ENCODE measurements around the gene IRAG1. TPM values are rescaled to one million over a fixed set of nuclear protein-coding genes. Genes with fewer than 3 reads are reported as not detected.

Gene IRAG1
- total RNA-seq, 1 experiment from 2014 or later: 0.21 TPM

GRCh38 chr11:10655943-10656576 lies 37.5 kb downstream of the IRAG1 start:
- DNase-seq (ENCODE audit: low read depth, low spot score): no peak
- in situ Hi-C loops (cut with HindIII; ENCODE audit: low pct_unique_long_range_greater_than_20kb, low sequenced_read_pairs): no loop called here

- DNase-seq (ENCODE audit: low read depth, low spot score): no peak
- in situ Hi-C loops (cut with HindIII; ENCODE audit: low pct_unique_long_range_greater_than_20kb, low sequenced_read_pairs): no loop called here
These were observed 38.3 kb downstream of the IRAG1 start for GRCh38 chr11:10655227-10655626.

GRCh38 chr11:10654811-10655150 lies 38.8 kb downstream of the IRAG1 start:
- DNase-seq (ENCODE audit: low read depth, low spot score): no peak

GRCh38 chr11:10653946-10654810 lies 39.4 kb downstream of the IRAG1 start:
- peak; percentile 82 for DNase-seq (ENCODE audit: low read depth, low spot score)
- in situ Hi-C loops (cut with HindIII; ENCODE audit: low pct_unique_long_range_greater_than_20kb, low sequenced_read_pairs): no loop called here

More at GRCh38 chr11:10654811-10655150, 38.8 kb downstream of the IRAG1 start:
- in situ Hi-C loops (cut with HindIII; ENCODE audit: low pct_unique_long_range_greater_than_20kb, low sequenced_read_pairs): no loop called here

- no peak for DNase-seq (ENCODE audit: low read depth, low spot score)
- in situ Hi-C loops (cut with HindIII; ENCODE audit: low pct_unique_long_range_greater_than_20kb, low sequenced_read_pairs): no loop called here
These were observed 40.3 kb downstream of the IRAG1 start for GRCh38 chr11:10653261-10653660.

GRCh38 chr11:10651656-10652361 lies 41.7 kb downstream of the IRAG1 start:
- DNase-seq (ENCODE audit: low read depth, low spot score): no peak
- in situ Hi-C loops (cut with HindIII; ENCODE audit: low pct_unique_long_range_greater_than_20kb, low sequenced_read_pairs): no loop called here

DNA sequence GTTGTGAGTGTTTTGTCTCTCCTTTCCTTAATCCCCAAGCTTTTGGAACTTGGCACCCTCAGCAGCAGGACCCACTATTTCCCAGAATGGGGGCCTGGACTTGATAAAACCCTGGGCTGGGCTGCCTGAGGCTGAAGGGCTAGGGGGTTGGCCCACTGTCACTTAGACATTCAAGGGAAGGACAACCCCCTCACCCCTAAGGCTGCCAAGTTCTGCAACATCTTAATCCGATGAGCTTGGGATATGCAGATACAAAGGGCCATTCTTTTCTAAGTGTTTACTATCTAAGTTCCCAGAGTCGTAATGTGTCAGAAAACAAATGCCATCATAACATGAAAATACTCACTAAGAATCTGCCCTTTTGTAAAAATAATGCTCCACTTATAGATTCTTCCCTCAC lies 42.9 kb downstream of the IRAG1 start:
- peak; percentile 13 for DNase-seq (ENCODE audit: low read depth, low spot score)
- in situ Hi-C loops (cut with HindIII; ENCODE audit: low pct_unique_long_range_greater_than_20kb, low sequenced_read_pairs): no loop called here

GRCh38 chr11:10650166-10650565 lies 43.4 kb downstream of the IRAG1 start:
- in situ Hi-C loops (cut with HindIII; ENCODE audit: low pct_unique_long_range_greater_than_20kb, low sequenced_read_pairs): no loop called here
- DNase-seq (ENCODE audit: low read depth, low spot score): no peak

DNA sequence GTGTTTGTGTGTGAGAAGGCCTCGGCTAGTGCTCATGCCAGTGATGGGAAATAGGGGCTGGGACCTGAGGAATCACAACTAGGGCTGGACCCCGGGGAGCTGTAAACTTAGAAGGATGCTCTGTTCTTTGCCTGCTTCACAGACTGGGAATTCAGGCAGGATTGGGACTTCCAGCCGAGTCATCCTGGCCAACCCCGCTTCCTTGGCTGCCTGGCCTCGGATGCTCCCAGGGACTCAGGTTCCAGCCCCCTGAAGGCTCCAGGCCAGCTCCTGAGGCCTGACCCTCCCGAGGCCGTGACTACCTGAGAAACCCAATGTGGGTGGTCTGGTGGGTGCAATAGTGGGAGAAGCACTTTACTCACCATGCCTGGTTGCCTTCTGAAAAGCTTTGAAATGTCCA lies 44.7 kb downstream of the IRAG1 start:
- in situ Hi-C loops (cut with HindIII; ENCODE audit: low pct_unique_long_range_greater_than_20kb, low sequenced_read_pairs): no loop called here
- no peak for DNase-seq (ENCODE audit: low read depth, low spot score)

DNA sequence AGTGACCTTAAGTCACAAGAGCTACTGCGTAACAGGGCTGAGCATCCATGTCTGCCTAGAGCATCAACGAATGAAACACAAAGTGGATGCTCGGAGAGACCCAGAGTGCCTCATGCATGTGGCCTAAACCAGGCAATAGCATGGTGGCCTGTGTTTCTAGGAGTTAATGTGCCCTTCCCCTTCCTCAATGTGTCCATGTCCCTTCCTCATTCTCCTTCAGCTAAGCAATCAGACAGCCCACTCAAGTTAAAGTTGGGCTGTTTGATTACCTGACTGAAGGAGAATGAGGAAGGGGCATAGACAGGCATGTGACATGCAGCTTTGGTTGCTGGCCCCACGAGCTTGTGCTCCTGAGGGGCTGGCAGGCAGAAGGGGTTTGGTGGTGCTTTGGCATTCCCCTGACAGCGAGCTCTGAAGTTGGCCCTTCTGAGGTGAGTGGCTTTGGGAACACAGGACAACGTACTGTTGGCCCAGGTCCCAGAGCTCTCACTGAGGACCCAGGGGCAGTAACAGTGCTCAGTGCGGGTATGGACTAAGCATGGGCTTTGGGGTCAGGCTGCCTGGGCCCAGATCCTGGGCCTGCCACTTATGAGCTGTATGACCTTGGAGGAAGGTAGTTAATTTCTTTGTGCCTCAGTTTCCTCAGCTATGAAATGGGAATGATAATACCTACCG lies 46.7 kb downstream of the IRAG1 start:
- in situ Hi-C loops (cut with HindIII; ENCODE audit: low pct_unique_long_range_greater_than_20kb, low sequenced_read_pairs): no loop called here
- DNase-seq (ENCODE audit: low read depth, low spot score): no peak

- in situ Hi-C loops (cut with HindIII; ENCODE audit: low pct_unique_long_range_greater_than_20kb, low sequenced_read_pairs): no loop called here
- DNase-seq (ENCODE audit: low read depth, low spot score): no peak
These were observed 47.5 kb downstream of the IRAG1 start for GRCh38 chr11:10646005-10646404.

GRCh38 chr11:10645212-10645795 lies 48.3 kb downstream of the IRAG1 start:
- in situ Hi-C loops (cut with HindIII; ENCODE audit: low pct_unique_long_range_greater_than_20kb, low sequenced_read_pairs): no loop called here

More at GRCh38 chr11:10645212-10645795, 48.3 kb downstream of the IRAG1 start:
- DNase-seq (ENCODE audit: low read depth, low spot score): no peak

Small RNAs within 50 kb of the gene (small RNA-seq; reads per million reads assigned to genes)
- 0 reads per million in 2 experiments for gene RF00019

Other genes starting within 250 kb of the IRAG1 start
- gene AMPD3, start 238.5 kb downstream of the IRAG1 start, total RNA-seq (2014; rRNA removed; shearing (Covaris generic)): 1.4 and 1.8 TPM in 2 replicates
- 28.7 and 31.7 TPM in 2 replicates for gene RNF141, start 152.6 kb downstream of the IRAG1 start, total RNA-seq (2014; rRNA removed; shearing (Covaris generic))
- not detected in 2 replicates for gene LYVE1, start 125.1 kb downstream of the IRAG1 start, total RNA-seq (2014; rRNA removed; shearing (Covaris generic))
- gene CTR9, start 57.5 kb upstream of the IRAG1 start, total RNA-seq (2014; rRNA removed; shearing (Covaris generic)): 19.3 and 21.4 TPM in 2 replicates
- gene EIF4G2, start 115.2 kb upstream of the IRAG1 start, total RNA-seq (2014; rRNA removed; shearing (Covaris generic)): 934 and 959 TPM in 2 replicates
- 27.5 and 32.3 TPM in 2 replicates for gene ZBED5, start 164.3 kb upstream of the IRAG1 start, total RNA-seq (2014; rRNA removed; shearing (Covaris generic))